GF-D8 (cell line): ENCODE results near the gene MPP7.
"Not testable (repeated sequence)": the region's sequence is repeated elsewhere in the genome, so short reads cannot be mapped to it uniquely, and the experiment has no call there.

Experiments
- DNase-seq: peaks from one replicate; lab custom pipeline; 2025; lab: John Stamatoyannopoulos, UW

MPP7 gene

GRCh38 chr10:28302638-28303488 lies at the start of gene MPP7:
TSS of gene MPP7 (minus strand) at chr10:28303064. CDS start at chr10:28238604, 64,460 bp downstream.
- peak; percentile 1 for DNase-seq

GRCh38 chr10:28349892-28350291 lies 47.0 kb upstream of the MPP7 start:
- DNase-seq, result no peak

- no peak for DNase-seq
Measured at GRCh38 chr10:28343987-28344895, 41.4 kb upstream of the MPP7 start.

GRCh38 chr10:28343252-28343651 lies 40.4 kb upstream of the MPP7 start:
- no peak for DNase-seq

GRCh38 chr10:28341679-28342078 lies 38.8 kb upstream of the MPP7 start:
- not testable (repeated sequence) for DNase-seq

- no peak for DNase-seq
Measured at GRCh38 chr10:28332726-28333125, 29.9 kb upstream of the MPP7 start.

- no peak for DNase-seq
Measured at GRCh38 chr10:28331841-28332240, 29.0 kb upstream of the MPP7 start.

- no peak for DNase-seq
Measured at GRCh38 chr10:28331066-28331465, 28.2 kb upstream of the MPP7 start.

GRCh38 chr10:28328346-28328745 lies 25.5 kb upstream of the MPP7 start:
- no peak for DNase-seq

- no peak for DNase-seq
Measured at GRCh38 chr10:28327491-28327880, 24.6 kb upstream of the MPP7 start.

- DNase-seq, result no peak
Measured at GRCh38 chr10:28326516-28327490, 23.9 kb upstream of the MPP7 start.

GRCh38 chr10:28320799-28321198 lies 17.9 kb upstream of the MPP7 start:
- DNase-seq, result no peak

GRCh38 chr10:28320090-28320489 lies 17.2 kb upstream of the MPP7 start:
- DNase-seq, result no peak

GRCh38 chr10:28319061-28319460 lies 16.2 kb upstream of the MPP7 start:
- DNase-seq, result not testable (repeated sequence)

- no peak for DNase-seq
Measured at GRCh38 chr10:28318626-28319025, 15.8 kb upstream of the MPP7 start.

GRCh38 chr10:28317760-28318159 lies 14.9 kb upstream of the MPP7 start:
- no peak for DNase-seq

- DNase-seq, result no peak
Measured at GRCh38 chr10:28316696-28317095, 13.8 kb upstream of the MPP7 start.

GRCh38 chr10:28315140-28315539 lies 12.3 kb upstream of the MPP7 start:
- DNase-seq, result no peak

GRCh38 chr10:28314211-28314610 lies 11.3 kb upstream of the MPP7 start:
- no peak for DNase-seq

- DNase-seq, result no peak
Measured at GRCh38 chr10:28312572-28312971, 9.7 kb upstream of the MPP7 start.

- no peak for DNase-seq
Measured at GRCh38 chr10:28311104-28311503, 8.2 kb upstream of the MPP7 start.

- no peak for DNase-seq
Measured at GRCh38 chr10:28307267-28307666, 4.4 kb upstream of the MPP7 start.
